Heart left ventricle (tissue), 16 donors: ENCODE measurements around the gene RBM18. TPM values are rescaled to one million over a fixed set of nuclear protein-coding genes. Genes with fewer than 3 reads are reported as not detected.

Experiments used
- ATAC-seq, 4 donors: fragments of 200-7000 bp; cut with Tn5 transposase; one replicate each; pipeline ENCODE4 v1.9.1; 2020 to 2022; ENCODE audit warnings: moderate library complexity in 4 of 4, mild to moderate bottlenecking in 3 of 4, moderate number of reproducible peaks in 1 of 4
- DNase-seq, 5 donors: peaks; one replicate each; pipeline ENCODE4 v3.0.0-alpha.2; 2020
- H3K27ac ChIP-seq, 12 donors: fragments of 200-600 bp; sonication (generic) in 4 of 12; one replicate each; pipeline versions ENCODE4 v1.5.0 to v1.8.0; 2016 to 2022; ENCODE audit warnings: mild to moderate bottlenecking in 2 of 12
- H3K27me3 ChIP-seq, 9 donors: fragments of 200-600 bp; sonication (generic) in 2 of 9; one replicate each; pipeline versions ENCODE4 v1.5.1 to v1.8.0; 2016 to 2022; ENCODE audit warnings: mild to moderate bottlenecking in 3 of 9
- H3K36me3 ChIP-seq, 9 donors: fragments of 200-600 bp; sonication (generic) in 2 of 9; one replicate each; pipeline versions ENCODE4 v1.5.0 to v1.8.0; 2018 to 2022; ENCODE audit warnings: mild to moderate bottlenecking in 2 of 9
- H3K4me1 ChIP-seq, 12 donors: fragments of 200-600 bp; sonication (generic) in 4 of 12; one replicate each; pipeline versions ENCODE4 v1.5.0 to v1.8.0; 2016 to 2022; ENCODE audit warnings: mild to moderate bottlenecking in 3 of 12
- H3K4me3 ChIP-seq, 12 donors: fragments of 200-600 bp; sonication (generic) in 4 of 12; one replicate each; pipeline versions ENCODE4 v1.5.0 to v1.8.0; 2017 to 2022; ENCODE audit warnings: mild to moderate bottlenecking in 9 of 12, moderate library complexity in 4 of 12
- H3K9me3 ChIP-seq, 12 donors: fragments of 200-600 bp; sonication (generic) in 4 of 12; one replicate each; pipeline versions ENCODE4 v1.5.0 to v1.8.0; 2016 to 2022; ENCODE audit warnings: mild to moderate bottlenecking in 1 of 12
- POLR2A ChIP-seq, 2 donors: fragments of 450-650 bp; IDR thresholded peaks; one replicate each; pipeline ENCODE4 v1.6.1; 2017; ENCODE audit warnings: antibody characterized with exemption in 2 of 2, mild to moderate bottlenecking in 2 of 2, moderate library complexity in 2 of 2
- WGBS, 4 donors: extraction: QIAGEN DNeasy Blood & Tissue Kit in 2 of 4; methylation state at CpG; one replicate each; pipeline versions ENCODE4 v1.1.5 to v1.1.7; 2013 to 2018; 5-methylcytosine and 5-hydroxymethylcytosine counted together
- intact Hi-C, 10 donors: fragments of 100-400 bp; cut with DNase I; formaldehyde crosslinking; loops; one replicate each; pipeline versions ENCODE4 v1.11.1 to v1.14.2; 2022
- polyA plus RNA-seq, 2 donors: library from polyadenylated mRNA; stranded (reverse); fragments of 200-250 nt; gene quantifications; one replicate each; pipeline ENCODE4 v1.2.3, GENCODE V29; 2013
- total RNA-seq, 9 donors: library from RNA; depleted of rRNA in 2 of 9; stranded (reverse); fragments of >200 nt in 2 of 9; fragmentation: NEBNext Ultra II Directional in 3 of 9; extraction: Animal tissue kit (Norgen Biotek cat#: 25700) in 3 of 9; gene quantifications; one replicate each; pipeline versions ENCODE4 v1.1.0 to v1.2.4, GENCODE V29; 2016 to 2023
- TF ChIP-seq, protein P1 (sequence below), 12 donors: fragments of 200-600 bp; sonication (generic) in 4 of 12; IDR thresholded peaks; one replicate each; pipeline versions ENCODE4 v1.5.0 to v1.8.0; 2018 to 2022; ENCODE audit warnings: antibody characterized with exemption in 12 of 12, mild to moderate bottlenecking in 5 of 12
- donor health status: ischemic (EF 13 %, LVEDD 7.1; RV severe dilation, severe dysfunction).
- donor health status: healthy with polysubstance abuse.
- donor health status: DM: no; HTN: yes; CAD: no.
- donor health status: DM: no; HTN: no; CAD: no.
- donor health status: ischemic (EF 25% LVEDD 6.9; RV normal size, moderate dysfunction).
- donor health status: ischemic (EF 25% LVEDD 5.7; RV mildly dilated, moderate dysfunction).
- donor health status: healthy.
- donor health status: DM: yes; HTN: yes; CAD: no.
- donor health status: ischemic (EF 35%, LVEDD 5.7; RV mildly dilated, moderate dysfunction).
- donor health status: nonischemic (EF 11% LVEDD 7.7; RV severe dilation, severe dysfunction).
- donor health status: DM: yes; HTN: yes; CAD: no.
- donor health status: PGD.
- donor health status: ischemic (EF 29% LVEDD 5.4; RV normal size, mild dysfunction).
- donor health status: nonischemic (EF 23%, LVEDD 6.1; RV moderate dilation, normal function).

RBM18 gene
- total and polyA plus RNA-seq, 11 donors = 7.9 to 49.0 (median 36.1) TPM

DNA sequence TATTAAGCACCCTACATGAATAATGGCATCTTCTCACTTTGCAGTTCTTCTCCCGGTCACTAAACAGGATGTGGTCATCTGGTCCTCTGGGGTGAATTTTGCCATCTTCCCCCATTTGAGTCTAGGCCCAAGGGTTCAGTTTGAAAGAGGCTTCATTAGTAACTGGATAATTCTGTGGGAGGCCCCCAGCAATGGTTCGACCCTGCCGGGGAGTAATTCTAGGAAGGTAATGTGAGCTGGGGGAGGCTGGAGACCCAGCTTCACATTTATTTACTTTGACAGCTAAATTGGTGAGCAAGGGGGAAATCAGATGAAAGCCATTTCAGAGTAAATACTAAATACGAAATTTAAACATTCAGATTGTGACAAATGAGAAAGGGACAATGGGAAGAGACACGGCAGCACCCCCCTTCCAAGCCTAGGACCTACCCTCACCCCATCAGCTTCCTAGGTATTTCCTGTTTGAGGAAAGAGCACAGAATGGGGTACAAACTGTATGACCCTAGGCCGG is 31.8 kb downstream of the RBM18 start:
- Histone ChIP-seq H3K27me3 (peaks cover 7 to 47% (median 35%) of the 10 kb centered on the region in 9 donors), H3K4me1 (peaks cover 0 to 13% (median 7%) of the 10 kb centered on the region in 12 donors), H3K27ac (no peak overlapping the region), H3K36me3 (no peaks in the 10 kb centered on the region), H3K4me3 (no peak overlapping the region), H3K9me3 (no peaks in the 10 kb centered on the region)
- DNase-seq (no peak), ATAC-seq (no peak)
- intact Hi-C loops = no loop called here
- 75 to 87% (median 82%) methylated on average over 6 of the region's 6 CpGs for WGBS, 4 donors
- TF ChIP-seq, protein P1, sequence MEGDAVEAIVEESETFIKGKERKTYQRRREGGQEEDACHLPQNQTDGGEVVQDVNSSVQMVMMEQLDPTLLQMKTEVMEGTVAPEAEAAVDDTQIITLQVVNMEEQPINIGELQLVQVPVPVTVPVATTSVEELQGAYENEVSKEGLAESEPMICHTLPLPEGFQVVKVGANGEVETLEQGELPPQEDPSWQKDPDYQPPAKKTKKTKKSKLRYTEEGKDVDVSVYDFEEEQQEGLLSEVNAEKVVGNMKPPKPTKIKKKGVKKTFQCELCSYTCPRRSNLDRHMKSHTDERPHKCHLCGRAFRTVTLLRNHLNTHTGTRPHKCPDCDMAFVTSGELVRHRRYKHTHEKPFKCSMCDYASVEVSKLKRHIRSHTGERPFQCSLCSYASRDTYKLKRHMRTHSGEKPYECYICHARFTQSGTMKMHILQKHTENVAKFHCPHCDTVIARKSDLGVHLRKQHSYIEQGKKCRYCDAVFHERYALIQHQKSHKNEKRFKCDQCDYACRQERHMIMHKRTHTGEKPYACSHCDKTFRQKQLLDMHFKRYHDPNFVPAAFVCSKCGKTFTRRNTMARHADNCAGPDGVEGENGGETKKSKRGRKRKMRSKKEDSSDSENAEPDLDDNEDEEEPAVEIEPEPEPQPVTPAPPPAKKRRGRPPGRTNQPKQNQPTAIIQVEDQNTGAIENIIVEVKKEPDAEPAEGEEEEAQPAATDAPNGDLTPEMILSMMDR (IDR thresholded peaks at IDR 0.05) = no peak
- TF ChIP-seq POLR2A (IDR thresholded peaks at IDR 0.05) = no peak

DNA sequence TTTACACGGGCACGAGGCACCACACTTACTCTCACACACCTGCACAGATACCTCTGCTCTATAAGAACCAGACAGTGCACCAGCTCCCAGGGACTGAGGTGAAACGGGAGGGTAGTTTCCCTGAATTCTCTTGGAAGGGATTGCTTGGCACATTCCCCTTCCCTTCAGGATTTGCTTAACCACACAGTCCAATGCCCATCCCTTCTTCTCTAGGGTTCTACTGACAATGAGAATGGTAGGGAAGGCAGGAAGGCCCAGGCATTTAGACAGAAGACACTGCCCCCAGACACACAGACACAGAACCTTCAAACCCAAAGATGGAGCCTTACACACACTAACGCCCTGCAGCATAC is 35.2 kb downstream of the RBM18 start:
- WGBS, 4 donors = 47 to 59% (median 50%) methylated on average over 4 of the region's 4 CpGs
- H3K4me1 ChIP-seq = peaks cover 0 to 33% (median 18%) of the 10 kb centered on the region in 12 donors
- ATAC-seq (no peak), DNase-seq (no peak)
- H3K36me3 ChIP-seq = no peaks in the 10 kb centered on the region
- intact Hi-C loops = loop anchor here in 1 of 10 donors (5.0 to 10.0 kb wide), 2 partner anchors 105 to 118 kb away; no protein-coding TSS in a partner anchor
- H3K27ac ChIP-seq = no peak overlapping the region
- no peak for TF ChIP-seq POLR2A (IDR thresholded peaks at IDR 0.05)
- TF ChIP-seq, protein P1 (IDR thresholded peaks at IDR 0.05) = no peak
- peaks cover 28 to 81% (median 67%) of the 10 kb centered on the region in 9 donors for H3K27me3 ChIP-seq
- H3K4me3 ChIP-seq = no peak overlapping the region
- H3K9me3 ChIP-seq = no peaks in the 10 kb centered on the region

DNA sequence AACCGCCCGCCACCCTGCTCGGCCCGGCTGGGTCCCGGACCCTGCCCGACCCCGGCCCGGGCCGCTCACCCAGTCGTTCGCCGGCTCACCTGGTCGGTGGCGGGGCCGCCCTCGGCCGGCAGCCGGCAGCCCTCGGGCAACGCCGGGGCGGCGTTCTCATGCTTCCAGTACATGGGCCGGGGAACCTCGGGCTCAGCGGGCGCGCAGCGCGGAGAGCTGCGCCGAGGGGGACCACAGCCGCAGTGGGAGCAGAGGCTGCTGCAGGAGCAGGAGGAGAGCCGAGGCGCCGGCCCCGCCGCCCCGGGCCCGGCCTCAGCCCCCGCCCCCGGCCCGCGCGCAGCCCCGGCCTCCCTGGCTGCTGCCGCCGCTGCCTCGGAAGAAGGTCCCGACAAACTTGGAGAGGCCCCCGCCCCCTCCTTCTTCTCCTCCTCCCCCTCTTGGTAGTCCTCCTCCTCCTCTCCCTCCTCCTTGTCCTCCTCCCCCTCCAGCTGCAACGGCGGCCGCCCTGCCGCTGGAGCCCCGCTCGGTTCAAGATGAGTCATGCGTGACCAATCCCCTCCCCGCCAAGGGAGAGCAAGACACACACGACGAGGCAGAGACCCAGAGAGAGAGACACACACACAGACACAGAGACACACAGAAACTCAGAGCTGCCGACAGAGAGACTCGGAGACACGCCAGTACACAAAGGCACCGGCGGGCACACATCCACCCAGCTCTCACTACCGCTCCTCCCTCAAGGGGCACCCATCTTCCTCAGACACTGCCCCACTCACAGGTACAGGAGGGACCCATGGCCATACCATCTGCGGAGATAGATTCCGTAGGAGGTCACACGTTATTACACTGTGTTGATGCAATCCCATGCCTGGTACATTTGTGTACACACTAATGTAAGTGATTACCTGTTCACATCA is 35.8 kb downstream of the RBM18 start, which contains the start of gene LHX6:
Gene LHX6, minus strand, starts transcription at position 390 of the 917 bp plus-strand sequence. Its CDS starts 217 bp downstream, at position 173.
- peaks cover 0 to 33% (median 18%) of the 10 kb centered on the region in 12 donors for H3K4me1 ChIP-seq
- no peaks in the 10 kb centered on the region for H3K9me3 ChIP-seq
- H3K27me3 ChIP-seq = peaks cover 28 to 87% (median 68%) of the 10 kb centered on the region in 9 donors
- H3K36me3 ChIP-seq = no peaks in the 10 kb centered on the region
- ATAC-seq = peak in 3 of 4 donors; percentile 24 to 70 (median 35)
- 3 to 9% (median 6%) methylated on average over 20 to 70 of the region's 70 CpGs for WGBS, 4 donors
- DNase-seq = peak in 1 of 5 donors; percentile 49
- no peak for TF ChIP-seq POLR2A (IDR thresholded peaks at IDR 0.05)
- TF ChIP-seq, protein P1 (IDR thresholded peaks at IDR 0.05) = no peak
- peak within 1 kb of the TSS in 8 of 12 donors; percentile 10 to 57 (median 39) for H3K27ac ChIP-seq
- H3K4me3 ChIP-seq = peak within 1 kb of the TSS; percentile 29 to 61 (median 52)
- intact Hi-C loops = loop anchor here in 1 of 10 donors (5.0 to 10.0 kb wide), 2 partner anchors 104 to 118 kb away; no protein-coding TSS in a partner anchor

DNA sequence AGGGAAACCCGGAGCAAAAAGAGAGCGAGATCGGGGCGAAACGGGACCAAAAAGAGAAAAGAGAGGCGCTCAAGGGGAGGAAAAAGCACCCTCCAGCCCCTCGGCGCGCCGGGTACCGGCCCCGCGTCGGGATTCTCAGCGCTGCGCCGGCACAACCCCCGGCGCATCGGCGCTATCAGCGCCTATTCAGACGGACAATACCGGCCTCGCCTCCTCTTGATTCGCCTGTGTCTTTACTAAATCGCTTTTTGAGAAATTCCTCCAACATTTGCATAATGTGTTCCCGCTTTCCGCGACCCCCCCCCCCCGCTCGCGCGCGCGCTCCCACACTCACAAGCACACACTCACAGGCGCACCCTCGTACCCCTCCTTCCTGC is 36.5 kb downstream of the RBM18 start:
- no peak for DNase-seq
- ATAC-seq = no peak
- TF ChIP-seq POLR2A (IDR thresholded peaks at IDR 0.05) = no peak
- TF ChIP-seq, protein P1 (IDR thresholded peaks at IDR 0.05) = no peak
- H3K4me1 ChIP-seq = peaks cover 0 to 36% (median 19%) of the 10 kb centered on the region in 12 donors
- H3K4me3 ChIP-seq = peak overlapping the region; percentile 29 to 61 (median 52)
- no peaks in the 10 kb centered on the region for H3K36me3 ChIP-seq
- H3K9me3 ChIP-seq = no peaks in the 10 kb centered on the region
- intact Hi-C loops = loop anchor here in 1 of 10 donors (5.0 to 10.0 kb wide), 2 partner anchors 103 to 119 kb away; no protein-coding TSS in a partner anchor
- WGBS, 4 donors = 0 to 3% (median 1%) methylated on average over 36 to 38 of the region's 38 CpGs
- peak overlapping the region in 8 of 12 donors; percentile 10 to 57 (median 39) for H3K27ac ChIP-seq
- peaks cover 28 to 93% (median 75%) of the 10 kb centered on the region in 9 donors for H3K27me3 ChIP-seq
